Adrenal gland (tissue), 12 donors: ENCODE data around the gene AGAP1. TPM values are rescaled to one million over a fixed set of nuclear protein-coding genes. Genes with fewer than 3 reads are reported as not detected.

Experiments
- DNase-seq, 7 donors: peaks; one replicate each; pipeline ENCODE4 v3.0.0-alpha.2; 2019 to 2020
- H3K27ac ChIP-seq, 5 donors: fragments of 200-600 bp; sonication (generic) in 4 of 5; 1 replicate in 3 of 5; 2 replicates in 2 of 5; pipeline versions ENCODE4 v1.5.1 to v1.8.0; 2016 to 2020; ENCODE audit warnings: mild to moderate bottlenecking in 1 of 5
- H3K27me3 ChIP-seq: fragments of 200-600 bp; 2 replicates; pipeline ENCODE4 v1.8.0; 2021
- H3K36me3 ChIP-seq, 2 donors: fragments of 200-600 bp; replicated peaks in 1 of 2; 1 replicate in 1 of 2; 2 replicates in 1 of 2; pipeline versions ENCODE4 v1.5.1 to v1.8.0; 2018 to 2022
- H3K4me1 ChIP-seq, 2 donors: fragments of 200-600 bp; replicated peaks in 1 of 2; 1 replicate in 1 of 2; 2 replicates in 1 of 2; pipeline versions ENCODE4 v1.5.1 to v1.8.0; 2018 to 2021
- H3K4me3 ChIP-seq, 4 donors: fragments of 200-600 bp; sonication (generic) in 3 of 4; one replicate each; pipeline ENCODE4 v1.5.1; 2016 to 2018
- H3K9me3 ChIP-seq, 3 donors: fragments of 200-600 bp; sonication (generic) in 1 of 3; replicated peaks in 1 of 3; 1 replicate in 2 of 3; 2 replicates in 1 of 3; pipeline versions ENCODE4 v1.5.1 to v1.8.0; 2016 to 2021
- CTCF ChIP-seq, 6 experiments: fragments of 450-650 bp in 4 of 6; fragments of 200-600 bp in 2 of 6; sonication (generic) in 1 of 6; IDR thresholded peaks; 1 replicate in 5 of 6; 2 replicates in 1 of 6; pipeline versions ENCODE4 v1.5.1 to v1.8.0; 2016 to 2021; ENCODE audit warnings: antibody characterized with exemption in 6 of 6, mild to moderate bottlenecking in 2 of 6, moderate library complexity in 1 of 6
- POLR2A ChIP-seq, 2 donors: fragments of 450-650 bp; IDR thresholded peaks; one replicate each; pipeline ENCODE4 v1.6.1; 2017; ENCODE audit warnings: antibody characterized with exemption in 2 of 2, mild to moderate bottlenecking in 2 of 2, moderate library complexity in 1 of 2
- WGBS, 4 donors: extraction: QIAGEN DNeasy Blood & Tissue Kit in 2 of 4; methylation state at CpG; one replicate each; pipeline versions ENCODE4 v1.1.5 to v1.1.7; 2013 to 2017; 5-methylcytosine and 5-hydroxymethylcytosine counted together
- intact Hi-C, 2 donors: fragments of 100-400 bp; cut with DNase I; formaldehyde crosslinking; loops; one replicate each; pipeline versions ENCODE4 v1.14.1 to v1.15.0; 2022 to 2023
- polyA plus RNA-seq, 3 donors: library from polyadenylated mRNA; stranded (reverse); fragments of 200-250 nt in 2 of 3; fragments of 350-450 nt in 1 of 3; fragmentation: Illumina TruSeq in 1 of 3; extraction: RNeasy Lipid Tissue Mini Kit (QIAGEN cat#74804) in 1 of 3; gene quantifications; one replicate each; pipeline ENCODE4 v1.2.3, GENCODE V29; 2013 to 2014
- total RNA-seq, 9 donors: library from RNA; depleted of rRNA in 4 of 9; stranded (reverse); fragments of >200 nt in 4 of 9; fragments of 120-200 nt in 1 of 9; fragmentation: NEBNext Ultra II Directional in 1 of 9; extraction: Animal tissue kit (Norgen Biotek cat#: 25700) in 1 of 9; gene quantifications; one replicate each; pipeline versions ENCODE4 v1.1.0 to v1.2.4, GENCODE V29; 2013 to 2023
- donor health status: healthy with polysubstance abuse.
- donor health status: Bipolar disorder and iron deficiency.
- donor health status: DM: yes; HTN: yes; CAD: no.
- donor health status: DM: no; HTN: no; CAD: no.
- donor health status: DM: no; HTN: no; CAD: no.
- donor health status: DM: yes; HTN: yes; CAD: no.

The AGAP1 gene
- total and polyA plus RNA-seq, 12 donors: 5.3 to 29.6 (median 17.7) TPM

- no peak overlapping the region for H3K4me3 ChIP-seq
- no peaks in the 10 kb centered on the region for H3K27me3 ChIP-seq
- H3K9me3 ChIP-seq: no peaks in the 10 kb centered on the region
- DNase-seq: no peak
- no peaks in the 10 kb centered on the region for H3K4me1 ChIP-seq
- WGBS, 4 donors: 81 to 85% (median 83%) methylated on average over 7 to 8 of the region's 8 CpGs
- no peak overlapping the region for H3K27ac ChIP-seq
- H3K36me3 ChIP-seq: no peaks in the 10 kb centered on the region
- TF ChIP-seq POLR2A (IDR thresholded peaks at IDR 0.05) (no peak), CTCF (IDR thresholded peaks at IDR 0.05) (no peak)
- intact Hi-C loops: no loop called here
Measured at GRCh38 chr2:236012155-236012554, 518.3 kb downstream of the AGAP1 start.

- H3K9me3 ChIP-seq: no peaks in the 10 kb centered on the region
- H3K4me1 ChIP-seq: no peaks in the 10 kb centered on the region
- H3K36me3 ChIP-seq: no peaks in the 10 kb centered on the region
- TF ChIP-seq POLR2A (IDR thresholded peaks at IDR 0.05) (no peak), CTCF (IDR thresholded peaks at IDR 0.05) (no peak)
- intact Hi-C loops: no loop called here
- DNase-seq: no peak
- H3K27me3 ChIP-seq: no peaks in the 10 kb centered on the region
- H3K4me3 ChIP-seq: no peak overlapping the region
- 68 to 80% (median 72%) methylated on average over 24 to 25 of the region's 25 CpGs for WGBS, 4 donors
- no peak overlapping the region for H3K27ac ChIP-seq
Measured at GRCh38 chr2:236014408-236015131, 520.7 kb downstream of the AGAP1 start.

- 90 to 93% (median 91%) methylated on average over 6 of the region's 6 CpGs for WGBS, 4 donors
- Histone ChIP-seq H3K27me3 (no peaks in the 10 kb centered on the region), H3K27ac (no peak overlapping the region), H3K4me3 (no peak overlapping the region), H3K36me3 (no peaks in the 10 kb centered on the region), H3K9me3 (no peaks in the 10 kb centered on the region), H3K4me1 (no peaks in the 10 kb centered on the region)
- no peak for TF ChIP-seq POLR2A (IDR thresholded peaks at IDR 0.05)
- no peak for TF ChIP-seq CTCF (IDR thresholded peaks at IDR 0.05)
- intact Hi-C loops: no loop called here
- DNase-seq: no peak
Measured at GRCh38 chr2:236015171-236015570, 521.3 kb downstream of the AGAP1 start.

GRCh38 chr2:236016496-236016895, 522.7 kb downstream of the AGAP1 start:
- TF ChIP-seq POLR2A (IDR thresholded peaks at IDR 0.05) (no peak), CTCF (IDR thresholded peaks at IDR 0.05) (no peak)
- 96 to 100% (median 97%) methylated on average over 4 of the region's 4 CpGs for WGBS, 4 donors

More at GRCh38 chr2:236016496-236016895, 522.7 kb downstream of the AGAP1 start:
- Histone ChIP-seq H3K36me3 (no peaks in the 10 kb centered on the region), H3K4me3 (no peak overlapping the region), H3K4me1 (no peaks in the 10 kb centered on the region), H3K27ac (no peak overlapping the region), H3K27me3 (no peaks in the 10 kb centered on the region), H3K9me3 (no peaks in the 10 kb centered on the region)
- intact Hi-C loops: no loop called here
- DNase-seq: no peak
